Measurements from ENCODE around the gene EXOC2. TPM values are rescaled to one million over a fixed set of nuclear protein-coding genes. Genes with fewer than 3 reads are reported as not detected.

EXOC2 gene
- total and polyA plus RNA-seq, 2 donors (not counting 1 experiment from before 2014, with no cell fraction given), result 12.2 to 45.0 TPM

GRCh38 chr6:714100-714499 lies 21.2 kb upstream of the EXOC2 start:
- Mint-ChIP-seq H3K4me3 (no peak overlapping the region), H3K4me1 (peaks cover 15% of the 10 kb centered on the region), H3K9me3 (ENCODE audit: insufficient read depth) (no peaks in the 10 kb centered on the region), H3K27me3 (peaks cover 4% of the 10 kb centered on the region), H3K27ac (no peak overlapping the region)
- CTCF ChIA-PET, result interaction anchor here (1.4 kb wide), 1 partner anchor 8 kb away, joined by 7 read pairs; no protein-coding TSS in a partner anchor
- no peak overlapping the region for H2AFZ ChIP-seq (ENCODE audit: insufficient read depth, low read depth, low read length, poor library complexity, severe bottlenecking)
- peaks cover 12 to 14% of the 10 kb centered on the region in 2 donors for H3K4me1 ChIP-seq (ENCODE audit: control insufficient read depth in 2 of 2, insufficient read depth in 2 of 2, low read length in 2 of 2)
- WGBS (ENCODE audit: insufficient coverage), result no CpG with 5 or more reads among the region's 4 CpGs
- no peak for ATAC-seq (ENCODE audit: low read depth)
- intact Hi-C loops (cut with micrococcal nuclease), result no loop called here
- no peaks in the 10 kb centered on the region for H4K20me1 ChIP-seq (ENCODE audit: control insufficient read depth, insufficient read depth, low read length, poor library complexity, severe bottlenecking)
- POLR2A ChIA-PET, result no interaction called here
- H3K9ac ChIP-seq (ENCODE audit: low read length), result no peak overlapping the region
- no peak overlapping the region for H3K27ac ChIP-seq (ENCODE audit: low read length in 2 of 2)
- H3K4me2 ChIP-seq (replicated peaks; ENCODE audit: low read depth, low read length, poor library complexity, severe bottlenecking), result no peak overlapping the region
- H3K36me3 ChIP-seq (replicated peaks in 1 of 2; ENCODE audit: control extremely low read depth in 1 of 2, control insufficient read depth in 1 of 2, extremely low read depth in 1 of 2, insufficient read depth in 2 of 2, low read length in 1 of 2), result no peaks in the 10 kb centered on the region
- no peaks in the 10 kb centered on the region for H3K9me3 ChIP-seq (ENCODE audit: control extremely low read depth in 1 of 3, control insufficient read depth in 2 of 3, insufficient read depth in 1 of 3, low read length in 2 of 3)
- no peaks in the 10 kb centered on the region for H3K27me3 ChIP-seq (replicated peaks in 1 of 4; ENCODE audit: control extremely low read depth in 1 of 4, control insufficient read depth in 3 of 4, insufficient read depth in 4 of 4, low read length in 3 of 4)
- H3K4me3 ChIP-seq (ENCODE audit: control extremely low read depth in 1 of 5, extremely low read depth in 1 of 5, insufficient read depth in 1 of 5, low read depth in 2 of 5, low read length in 4 of 5), result no peak overlapping the region
- DNase-seq, result no peak
- TF ChIP-seq CTCF (IDR thresholded peaks at IDR 0.05), result no peak
- TF ChIP-seq EZH2 (IDR thresholded peaks at IDR 0.05; ENCODE audit: borderline replicate concordance, insufficient read depth, low read depth, low read length, poor library complexity, severe bottlenecking), result no peak
- H3K79me2 ChIP-seq (ENCODE audit: control insufficient read depth, insufficient read depth, low read length), result no peaks in the 10 kb centered on the region

- H3K36me3 ChIP-seq (replicated peaks in 1 of 2; ENCODE audit: control extremely low read depth in 1 of 2, control insufficient read depth in 1 of 2, extremely low read depth in 1 of 2, insufficient read depth in 2 of 2, low read length in 1 of 2), result no peaks in the 10 kb centered on the region
- H3K4me1 Mint-ChIP-seq, result peaks cover 15% of the 10 kb centered on the region
- TF ChIP-seq EZH2 (IDR thresholded peaks at IDR 0.05; ENCODE audit: borderline replicate concordance, insufficient read depth, low read depth, low read length, poor library complexity, severe bottlenecking), result no peak
- H3K4me3 Mint-ChIP-seq, result no peak overlapping the region
- POLR2A ChIA-PET, result no interaction called here
- no peak for ATAC-seq (ENCODE audit: low read depth)
- H3K9me3 Mint-ChIP-seq (ENCODE audit: insufficient read depth), result no peaks in the 10 kb centered on the region
- WGBS (ENCODE audit: insufficient coverage), result no CpG with 5 or more reads among the region's 5 CpGs
- peaks cover 4% of the 10 kb centered on the region for H3K27me3 Mint-ChIP-seq
- peaks cover 12 to 14% of the 10 kb centered on the region in 2 donors for H3K4me1 ChIP-seq (ENCODE audit: control insufficient read depth in 2 of 2, insufficient read depth in 2 of 2, low read length in 2 of 2)
- H3K79me2 ChIP-seq (ENCODE audit: control insufficient read depth, insufficient read depth, low read length), result no peaks in the 10 kb centered on the region
- no peaks in the 10 kb centered on the region for H3K9me3 ChIP-seq (ENCODE audit: control extremely low read depth in 1 of 3, control insufficient read depth in 2 of 3, insufficient read depth in 1 of 3, low read length in 2 of 3)
- no peak for DNase-seq
- no peak overlapping the region for H3K4me2 ChIP-seq (replicated peaks; ENCODE audit: low read depth, low read length, poor library complexity, severe bottlenecking)
- H3K9ac ChIP-seq (ENCODE audit: low read length), result no peak overlapping the region
- no peak overlapping the region for H2AFZ ChIP-seq (ENCODE audit: insufficient read depth, low read depth, low read length, poor library complexity, severe bottlenecking)
- H3K27me3 ChIP-seq (replicated peaks in 1 of 4; ENCODE audit: control extremely low read depth in 1 of 4, control insufficient read depth in 3 of 4, insufficient read depth in 4 of 4, low read length in 3 of 4), result no peaks in the 10 kb centered on the region
- intact Hi-C loops (cut with micrococcal nuclease), result no loop called here
- H4K20me1 ChIP-seq (ENCODE audit: control insufficient read depth, insufficient read depth, low read length, poor library complexity, severe bottlenecking), result no peaks in the 10 kb centered on the region
- H3K4me3 ChIP-seq (ENCODE audit: control extremely low read depth in 1 of 5, extremely low read depth in 1 of 5, insufficient read depth in 1 of 5, low read depth in 2 of 5, low read length in 4 of 5), result no peak overlapping the region
- H3K27ac Mint-ChIP-seq, result no peak overlapping the region
- no peak overlapping the region for H3K27ac ChIP-seq (ENCODE audit: low read length in 2 of 2)
- CTCF ChIA-PET, result interaction anchor here (1.4 kb wide), 1 partner anchor 8 kb away, joined by 7 read pairs; no protein-coding TSS in a partner anchor
Observed at GRCh38 chr6:713351-713750, 20.4 kb upstream of the EXOC2 start.

All from B cell (primary cell).